Breast epithelium (tissue), 4 donors: ENCODE data around the gene CACNG8. TPM values are rescaled to one million over a fixed set of nuclear protein-coding genes. Genes with fewer than 3 reads are reported as not detected.

Experiments used
- DNase-seq, 2 donors: peaks; one replicate each; pipeline ENCODE4 v3.0.0-alpha.2; 2019; ENCODE audit warnings: low spot score in 2 of 2
- H3K27ac ChIP-seq, 2 donors: fragments of 200-600 bp; sonication (generic) in 1 of 2; one replicate each; pipeline ENCODE4 v1.5.1; 2016 to 2019; ENCODE audit warnings: mild to moderate bottlenecking in 1 of 2
- H3K27me3 ChIP-seq, 2 donors: fragments of 200-600 bp; sonication (generic) in 1 of 2; one replicate each; pipeline versions ENCODE4 v1.5.1 to v1.6.0; 2017 to 2019; ENCODE audit warnings: control low read depth in 1 of 2, mild to moderate bottlenecking in 1 of 2
- H3K36me3 ChIP-seq: fragments of 200-600 bp; one replicate; pipeline ENCODE4 v1.5.1; 2019
- H3K4me1 ChIP-seq, 2 donors: fragments of 200-600 bp; sonication (generic); one replicate each; pipeline ENCODE4 v1.5.1; 2016 to 2019; ENCODE audit warnings: control low read depth in 1 of 2
- H3K4me3 ChIP-seq, 3 donors: fragments of 200-600 bp; sonication (generic); 1 replicate in 2 of 3; 2 replicates in 1 of 3; pipeline ENCODE4 v1.5.1; 2016 to 2019; ENCODE audit warnings: mild to moderate bottlenecking in 3 of 3, moderate library complexity in 2 of 3
- H3K9me3 ChIP-seq, 2 donors: fragments of 200-600 bp; sonication (generic) in 1 of 2; one replicate each; pipeline ENCODE4 v1.5.1; 2016 to 2019; ENCODE audit warnings: control low read depth in 1 of 2
- POLR2A ChIP-seq: fragments of 450-650 bp; IDR thresholded peaks from one replicate; pipeline ENCODE4 v1.6.1; 2016; ENCODE audit warnings: antibody characterized with exemption, mild to moderate bottlenecking, moderate library complexity
- POLR2AphosphoS5 ChIP-seq, 3 donors: sonication (generic); formaldehyde crosslinking; IDR thresholded peaks; one replicate each; pipeline ENCODE4 v1.6.1; 2017; ENCODE audit warnings: antibody characterized with exemption in 3 of 3
- intact Hi-C: fragments of 100-400 bp; cut with DNase I; formaldehyde crosslinking; loops from one replicate; pipeline ENCODE4 v1.15.1; 2023; ENCODE audit warnings: low total_unique reads
- total RNA-seq, 3 donors: library from RNA; depleted of rRNA; stranded (reverse); fragments of >200 nt; gene quantifications; one replicate each; pipeline ENCODE4 v1.1.0, GENCODE V29; 2016
- TF ChIP-seq, protein P1 (sequence below), 3 donors: fragments of 450-650 bp; IDR thresholded peaks; one replicate each; pipeline ENCODE4 v1.5.1; 2016 to 2017; ENCODE audit warnings: antibody characterized with exemption in 3 of 3, mild to moderate bottlenecking in 3 of 3, moderate library complexity in 3 of 3

CACNG8 gene
- total RNA-seq, 3 donors from 2014 or later, result under 0.01 TPM; not detected in 2

- TF ChIP-seq, protein P1, sequence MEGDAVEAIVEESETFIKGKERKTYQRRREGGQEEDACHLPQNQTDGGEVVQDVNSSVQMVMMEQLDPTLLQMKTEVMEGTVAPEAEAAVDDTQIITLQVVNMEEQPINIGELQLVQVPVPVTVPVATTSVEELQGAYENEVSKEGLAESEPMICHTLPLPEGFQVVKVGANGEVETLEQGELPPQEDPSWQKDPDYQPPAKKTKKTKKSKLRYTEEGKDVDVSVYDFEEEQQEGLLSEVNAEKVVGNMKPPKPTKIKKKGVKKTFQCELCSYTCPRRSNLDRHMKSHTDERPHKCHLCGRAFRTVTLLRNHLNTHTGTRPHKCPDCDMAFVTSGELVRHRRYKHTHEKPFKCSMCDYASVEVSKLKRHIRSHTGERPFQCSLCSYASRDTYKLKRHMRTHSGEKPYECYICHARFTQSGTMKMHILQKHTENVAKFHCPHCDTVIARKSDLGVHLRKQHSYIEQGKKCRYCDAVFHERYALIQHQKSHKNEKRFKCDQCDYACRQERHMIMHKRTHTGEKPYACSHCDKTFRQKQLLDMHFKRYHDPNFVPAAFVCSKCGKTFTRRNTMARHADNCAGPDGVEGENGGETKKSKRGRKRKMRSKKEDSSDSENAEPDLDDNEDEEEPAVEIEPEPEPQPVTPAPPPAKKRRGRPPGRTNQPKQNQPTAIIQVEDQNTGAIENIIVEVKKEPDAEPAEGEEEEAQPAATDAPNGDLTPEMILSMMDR (IDR thresholded peaks at IDR 0.05), result no peak
- no peak for TF ChIP-seq POLR2A
- TF ChIP-seq POLR2AphosphoS5 (IDR thresholded peaks at IDR 0.05), result no peak
- Histone ChIP-seq H3K27me3 (peaks cover 0 to 26% of the 10 kb centered on the region in 2 donors), H3K4me1 (no peaks in the 10 kb centered on the region), H3K4me3 (no peak overlapping the region), H3K27ac (no peak overlapping the region), H3K36me3 (no peaks in the 10 kb centered on the region), H3K9me3 (peaks cover 0 to 11% of the 10 kb centered on the region in 2 donors)
- no peak for DNase-seq
- intact Hi-C loops, result no loop called here
Measured at GRCh38 chr19:53936029-53936428, 26.7 kb upstream of the CACNG8 start.

DNA sequence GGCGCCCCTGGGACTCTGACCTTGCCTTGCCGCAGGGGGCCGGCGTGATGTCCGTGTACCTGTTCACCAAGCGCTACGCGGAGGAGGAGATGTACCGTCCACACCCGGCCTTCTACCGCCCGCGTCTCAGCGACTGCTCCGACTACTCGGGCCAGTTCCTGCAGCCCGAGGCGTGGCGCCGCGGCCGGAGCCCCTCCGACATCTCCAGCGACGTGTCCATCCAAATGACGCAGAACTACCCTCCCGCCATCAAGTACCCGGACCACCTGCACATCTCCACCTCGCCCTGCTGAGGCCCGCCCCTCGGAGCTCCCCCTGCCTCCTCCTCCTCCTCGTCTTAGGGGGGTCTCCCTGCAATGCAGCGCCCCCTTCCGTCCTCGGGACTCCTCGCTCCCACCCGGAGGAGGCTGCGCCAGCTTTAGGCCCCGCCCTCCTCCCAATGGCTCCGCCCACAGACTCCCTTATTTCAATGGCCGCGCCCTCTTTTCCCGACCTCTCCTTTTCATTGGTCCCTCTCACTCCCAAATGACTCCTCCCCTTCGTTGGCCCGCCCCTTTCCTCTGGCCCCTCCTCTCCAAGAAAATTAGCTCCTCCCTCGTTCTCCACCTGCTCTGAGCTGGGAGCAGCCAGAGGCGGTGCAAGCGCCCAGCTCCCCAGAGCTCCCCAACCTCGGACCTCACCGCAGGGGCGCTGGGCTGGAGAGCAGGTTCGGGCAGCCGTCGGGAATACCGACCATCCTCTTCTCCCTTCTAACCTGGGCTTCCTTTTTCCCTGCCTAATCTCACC is 20.5 kb upstream of the CACNG8 start:
- no peaks in the 10 kb centered on the region for H3K36me3 ChIP-seq
- H3K27me3 ChIP-seq, result peaks cover 8 to 69% of the 10 kb centered on the region in 2 donors
- no peak overlapping the region for H3K4me3 ChIP-seq
- H3K27ac ChIP-seq, result no peak overlapping the region
- H3K4me1 ChIP-seq, result no peaks in the 10 kb centered on the region
- TF ChIP-seq, protein P1 (IDR thresholded peaks at IDR 0.05), result no peak
- TF ChIP-seq POLR2AphosphoS5 (IDR thresholded peaks at IDR 0.05), result no peak
- no peak for TF ChIP-seq POLR2A
- peaks cover 0 to 11% of the 10 kb centered on the region in 2 donors for H3K9me3 ChIP-seq
- no peak for DNase-seq
- intact Hi-C loops, result no loop called here

- no peak overlapping the region for H3K27ac ChIP-seq
- intact Hi-C loops, result no loop called here
- no peaks in the 10 kb centered on the region for H3K36me3 ChIP-seq
- no peak for DNase-seq
- H3K9me3 ChIP-seq, result peaks cover 0 to 7% of the 10 kb centered on the region in 2 donors
- H3K4me1 ChIP-seq, result no peaks in the 10 kb centered on the region
- H3K4me3 ChIP-seq, result no peak overlapping the region
- peaks cover 8 to 77% of the 10 kb centered on the region in 2 donors for H3K27me3 ChIP-seq
- TF ChIP-seq, protein P1 (IDR thresholded peaks at IDR 0.05), result no peak
- TF ChIP-seq POLR2AphosphoS5 (IDR thresholded peaks at IDR 0.05) (no peak), POLR2A (no peak)
Measured at GRCh38 chr19:53944416-53944815, 18.3 kb upstream of the CACNG8 start.

DNA sequence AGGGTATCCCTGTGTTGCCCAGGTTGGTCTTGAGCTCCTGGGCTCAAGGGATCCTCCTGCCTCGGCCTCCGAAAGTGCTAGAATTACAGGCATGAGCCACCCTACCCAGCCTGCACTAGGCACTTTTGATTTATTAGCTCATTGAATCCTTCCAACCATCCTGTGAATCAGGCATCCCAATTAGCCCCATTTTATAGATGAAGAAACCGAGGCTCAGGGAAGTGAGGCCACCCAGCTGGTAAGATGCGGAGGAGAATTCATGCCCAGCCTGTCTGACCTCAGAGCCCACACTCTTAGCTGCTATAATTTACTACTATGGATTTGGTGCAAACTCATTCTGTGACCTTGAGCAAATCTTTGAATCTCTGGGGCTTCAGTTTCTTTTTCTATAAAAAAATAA is 17.8 kb upstream of the CACNG8 start:
- no peak overlapping the region for H3K4me3 ChIP-seq
- H3K36me3 ChIP-seq, result no peaks in the 10 kb centered on the region
- intact Hi-C loops, result no loop called here
- no peak overlapping the region for H3K27ac ChIP-seq
- DNase-seq, result no peak
- H3K4me1 ChIP-seq, result no peaks in the 10 kb centered on the region
- H3K9me3 ChIP-seq, result peaks cover 0 to 2% of the 10 kb centered on the region in 2 donors
- no peak for TF ChIP-seq POLR2A
- TF ChIP-seq, protein P1 (IDR thresholded peaks at IDR 0.05), result no peak
- TF ChIP-seq POLR2AphosphoS5 (IDR thresholded peaks at IDR 0.05), result no peak
- peaks cover 8 to 71% of the 10 kb centered on the region in 2 donors for H3K27me3 ChIP-seq

DNA sequence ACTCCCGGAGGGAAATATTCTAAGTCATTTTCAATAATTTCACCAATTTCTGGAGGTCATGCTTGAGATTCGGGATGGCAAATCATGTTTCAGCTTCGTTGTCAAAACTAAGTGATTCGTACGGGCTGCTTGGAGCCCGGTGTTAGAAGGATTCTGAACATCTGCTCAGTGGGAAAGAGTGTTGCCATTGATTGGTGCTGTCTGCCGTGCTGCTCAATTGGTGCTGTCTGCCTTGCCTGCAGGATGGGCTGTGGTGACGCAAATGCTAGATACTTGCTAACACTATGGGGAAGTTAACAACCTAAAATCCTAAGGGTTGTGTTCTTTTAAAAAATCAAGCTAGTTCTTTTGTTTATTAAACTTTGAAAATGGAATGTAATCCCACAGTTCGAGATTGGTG is 17.3 kb upstream of the CACNG8 start:
- Histone ChIP-seq H3K36me3 (no peaks in the 10 kb centered on the region), H3K27ac (no peak overlapping the region), H3K4me3 (no peak overlapping the region), H3K9me3 (no peaks in the 10 kb centered on the region), H3K4me1 (no peaks in the 10 kb centered on the region), H3K27me3 (peaks cover 8 to 66% of the 10 kb centered on the region in 2 donors)
- DNase-seq, result no peak
- intact Hi-C loops, result no loop called here
- TF ChIP-seq, protein P1 (IDR thresholded peaks at IDR 0.05), result no peak
- no peak for TF ChIP-seq POLR2AphosphoS5 (IDR thresholded peaks at IDR 0.05)
- no peak for TF ChIP-seq POLR2A
